ENCODE data around the gene EIPR1. TPM values are rescaled to one million over a fixed set of nuclear protein-coding genes. Genes with fewer than 3 reads are reported as not detected.

The EIPR1 gene
- total and polyA plus RNA-seq, 2 donors (not counting 1 experiment from before 2014, with no cell fraction given): 22.3 to 23.9 TPM

DNA sequence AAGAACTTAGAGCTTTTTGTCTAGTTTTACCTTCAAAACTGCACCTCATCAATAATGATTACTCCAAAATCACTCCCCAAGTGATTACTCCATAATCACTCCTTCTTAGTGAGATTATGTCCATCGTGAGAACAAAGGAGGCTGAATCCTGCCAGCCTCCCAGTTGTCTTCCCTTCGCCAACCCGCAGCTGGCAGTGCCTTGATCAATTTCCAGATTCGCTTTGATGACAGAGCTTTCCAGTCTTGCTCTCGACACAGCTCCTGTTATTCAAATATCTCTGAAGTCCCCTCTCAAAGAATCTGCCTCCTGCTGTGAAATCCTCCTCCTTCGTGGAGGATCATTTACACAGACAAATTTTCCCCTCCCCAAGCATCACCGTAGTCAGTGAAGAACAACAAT, 237.7 kb downstream of the EIPR1 start:
- no peaks in the 10 kb centered on the region for H3K27me3 ChIP-seq (ENCODE audit: control insufficient read depth, insufficient read depth, low read length)
- DNase-seq (ENCODE audit: low read depth in 2 of 2): no peak
- no peaks in the 10 kb centered on the region for H3K4me1 ChIP-seq (ENCODE audit: control insufficient read depth, extremely low read depth, insufficient read depth, low read length)
- no peaks in the 10 kb centered on the region for H4K20me1 ChIP-seq (ENCODE audit: control insufficient read depth, extremely low read depth, insufficient read depth, low read length)
- no peak overlapping the region for H2AFZ ChIP-seq (ENCODE audit: low read length)
- no peaks in the 10 kb centered on the region for H3K79me2 ChIP-seq (ENCODE audit: control insufficient read depth, insufficient read depth, low read length)
- H3K4me3 ChIP-seq (replicated peaks in 1 of 4; ENCODE audit: control extremely low read depth in 1 of 4, insufficient read depth in 1 of 4, low read depth in 3 of 4, low read length in 4 of 4): no peak overlapping the region
- no peak overlapping the region for H3K27ac ChIP-seq (ENCODE audit: insufficient read depth, low read length)
- H3K4me2 ChIP-seq (ENCODE audit: extremely low read depth, insufficient read depth, low read length): no peak overlapping the region
- no peaks in the 10 kb centered on the region for H3K36me3 ChIP-seq (ENCODE audit: control insufficient read depth, insufficient read depth, low read length)
- no peak overlapping the region for H3K9ac ChIP-seq (ENCODE audit: insufficient read depth, low read length)
- peaks cover 2% of the 10 kb centered on the region for H3K9me3 ChIP-seq (ENCODE audit: control insufficient read depth, insufficient read depth, low read depth, low read length)
- TF ChIP-seq, protein P1, sequence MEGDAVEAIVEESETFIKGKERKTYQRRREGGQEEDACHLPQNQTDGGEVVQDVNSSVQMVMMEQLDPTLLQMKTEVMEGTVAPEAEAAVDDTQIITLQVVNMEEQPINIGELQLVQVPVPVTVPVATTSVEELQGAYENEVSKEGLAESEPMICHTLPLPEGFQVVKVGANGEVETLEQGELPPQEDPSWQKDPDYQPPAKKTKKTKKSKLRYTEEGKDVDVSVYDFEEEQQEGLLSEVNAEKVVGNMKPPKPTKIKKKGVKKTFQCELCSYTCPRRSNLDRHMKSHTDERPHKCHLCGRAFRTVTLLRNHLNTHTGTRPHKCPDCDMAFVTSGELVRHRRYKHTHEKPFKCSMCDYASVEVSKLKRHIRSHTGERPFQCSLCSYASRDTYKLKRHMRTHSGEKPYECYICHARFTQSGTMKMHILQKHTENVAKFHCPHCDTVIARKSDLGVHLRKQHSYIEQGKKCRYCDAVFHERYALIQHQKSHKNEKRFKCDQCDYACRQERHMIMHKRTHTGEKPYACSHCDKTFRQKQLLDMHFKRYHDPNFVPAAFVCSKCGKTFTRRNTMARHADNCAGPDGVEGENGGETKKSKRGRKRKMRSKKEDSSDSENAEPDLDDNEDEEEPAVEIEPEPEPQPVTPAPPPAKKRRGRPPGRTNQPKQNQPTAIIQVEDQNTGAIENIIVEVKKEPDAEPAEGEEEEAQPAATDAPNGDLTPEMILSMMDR (conservative IDR thresholded peaks at IDR 0.05 in 1 of 2, IDR thresholded peaks at IDR 0.05 in 1 of 2; ENCODE audit: low read depth in 1 of 2, low read length in 2 of 2): no peak
- no peak for TF ChIP-seq EZH2 (IDR thresholded peaks at IDR 0.05; ENCODE audit: low read length, missing control alignments)

Other genes with a start within 250 kb of the EIPR1 start
- gene TRAPPC12, start 1.9 kb upstream of the EIPR1 start, total RNA-seq: 49.1 and 53.2 TPM in 2 replicates
- gene TRAPPC12, start 1.9 kb upstream of the EIPR1 start, polyA plus RNA-seq: 33.7 and 52.0 TPM in 2 replicates
- gene ADI1, start 141.7 kb upstream of the EIPR1 start, total RNA-seq: 22.1 and 41.9 TPM in 2 replicates
- gene ADI1, start 141.7 kb upstream of the EIPR1 start, polyA plus RNA-seq: 69.3 and 83.0 TPM in 2 replicates
- 28.5 and 31.2 TPM in 2 replicates for gene RNASEH1, start 180.5 kb upstream of the EIPR1 start, total RNA-seq
- 23.8 and 28.6 TPM in 2 replicates for gene RNASEH1, start 180.5 kb upstream of the EIPR1 start, polyA plus RNA-seq
- 1,452 and 2,150 TPM in 2 replicates for gene RPS7, start 197.4 kb upstream of the EIPR1 start, total RNA-seq
- 1,409 and 1,476 TPM in 2 replicates for gene RPS7, start 197.4 kb upstream of the EIPR1 start, polyA plus RNA-seq
- 0.77 and 0.83 TPM in 2 replicates for gene COLEC11, start 217.3 kb upstream of the EIPR1 start, total RNA-seq
- 0.30 and 0.34 TPM in 2 replicates for gene COLEC11, start 217.3 kb upstream of the EIPR1 start, polyA plus RNA-seq